Neural progenitor cell (in vitro differentiated cells): ENCODE results near the gene SUN1. TPM values are rescaled to one million over a fixed set of nuclear protein-coding genes. Genes with fewer than 3 reads are reported as not detected.
"Not testable (repeated sequence)": the region's sequence is repeated elsewhere in the genome, so short reads cannot be mapped to it uniquely, and the experiment has no call there.

Experiments used
- DNase-seq: peaks from one replicate; pipeline ENCODE4 v3.0.0-alpha.2; 2016; ENCODE audit warnings: low spot score
- H2AFZ ChIP-seq: fragments of 200-600 bp; sonication (generic); replicated peaks from 2 replicates; pipeline ENCODE4 v1.6.1; 2016; ENCODE audit warnings: antibody characterized with exemption
- H3F3A ChIP-seq: fragments of 200-600 bp; sonication (generic); 2 replicates; pipeline ENCODE4 v1.6.1; 2016; ENCODE audit warnings: antibody characterized with exemption, low read depth
- H3K27ac ChIP-seq: fragments of 200-600 bp; sonication (generic); 2 replicates; pipeline ENCODE4 v1.5.1; 2016; ENCODE audit warnings: mild to moderate bottlenecking
- H3K27me3 ChIP-seq: fragments of 200-600 bp; sonication (generic); 2 replicates; pipeline ENCODE4 v1.6.1; 2016; ENCODE audit warnings: mild to moderate bottlenecking, moderate library complexity
- H3K36me3 ChIP-seq: fragments of 200-600 bp; sonication (generic); 2 replicates; pipeline ENCODE4 v1.5.1; 2016
- H3K4me1 ChIP-seq: fragments of 200-600 bp; sonication (generic); 2 replicates; pipeline ENCODE4 v1.6.1; 2016; ENCODE audit warnings: mixed run types
- H3K4me2 ChIP-seq: fragments of 200-600 bp; sonication (generic); 2 replicates; pipeline ENCODE4 v1.6.1; 2016
- H3K4me3 ChIP-seq: fragments of 200-600 bp; sonication (generic); 2 replicates; pipeline ENCODE4 v1.5.1; 2016
- H3K79me2 ChIP-seq: fragments of 200-600 bp; sonication (generic); 2 replicates; pipeline ENCODE4 v1.6.1; 2016; ENCODE audit warnings: low read depth
- H3K9ac ChIP-seq: fragments of 200-600 bp; sonication (generic); 2 replicates; pipeline ENCODE4 v1.6.1; 2016
- H3K9me3 ChIP-seq: fragments of 200-600 bp; sonication (generic); 2 replicates; pipeline ENCODE4 v1.5.1; 2016; ENCODE audit warnings: low read depth
- H4K20me1 ChIP-seq: fragments of 200-600 bp; sonication (generic); 2 replicates; pipeline ENCODE4 v1.6.1; 2016; ENCODE audit warnings: low read depth
- H3K27ac Mint-ChIP-seq: 3 replicates; pipeline ENCODE4 v1.8.0; 2021; ENCODE audit warnings: mixed read lengths
- H3K27me3 Mint-ChIP-seq: 2 replicates; pipeline ENCODE4 v1.8.0; 2022; ENCODE audit warnings: low read depth, mild to moderate bottlenecking, inconsistent platforms, moderate library complexity, mixed read lengths; ENCODE audit not compliant: insufficient read depth
- H3K36me3 Mint-ChIP-seq: 3 replicates; pipeline ENCODE4 v1.8.0; 2021; ENCODE audit warnings: mixed read lengths
- H3K4me1 Mint-ChIP-seq: 3 replicates; pipeline ENCODE4 v1.8.0; 2021; ENCODE audit warnings: mixed read lengths
- H3K4me3 Mint-ChIP-seq: 3 replicates; pipeline ENCODE4 v1.8.0; 2021; ENCODE audit warnings: mild to moderate bottlenecking, moderate library complexity, mixed read lengths
- H3K9me3 Mint-ChIP-seq: 3 replicates; pipeline ENCODE4 v1.8.0; 2020; ENCODE audit warnings: mixed read lengths
- EZH2 ChIP-seq: fragments of 200-600 bp; sonication (generic); IDR thresholded peaks from 2 replicates; pipeline ENCODE4 v1.6.1; 2017; ENCODE audit warnings: antibody characterized with exemption, mild to moderate bottlenecking, moderate library complexity
- EZH2phosphoT487 ChIP-seq: fragments of 200-600 bp; sonication (generic); IDR thresholded peaks from 2 replicates; pipeline ENCODE4 v1.6.1; 2017; ENCODE audit warnings: antibody characterized with exemption
- total RNA-seq: library from RNA; depleted of rRNA; stranded (reverse); fragments of >200 nt; gene quantifications from 2 replicates; pipeline ENCODE4 v1.2.3, GENCODE V29; 2015; ENCODE audit warnings: low replicate concordance
- TF ChIP-seq, protein P1 (sequence below): fragments of 200-600 bp; sonication (generic); IDR thresholded peaks from 2 replicates; pipeline ENCODE4 v1.5.1; 2017; ENCODE audit warnings: antibody characterized with exemption, mild to moderate bottlenecking

The SUN1 gene
- total RNA-seq, 1 donor from 2014 or later = 104 TPM

DNA sequence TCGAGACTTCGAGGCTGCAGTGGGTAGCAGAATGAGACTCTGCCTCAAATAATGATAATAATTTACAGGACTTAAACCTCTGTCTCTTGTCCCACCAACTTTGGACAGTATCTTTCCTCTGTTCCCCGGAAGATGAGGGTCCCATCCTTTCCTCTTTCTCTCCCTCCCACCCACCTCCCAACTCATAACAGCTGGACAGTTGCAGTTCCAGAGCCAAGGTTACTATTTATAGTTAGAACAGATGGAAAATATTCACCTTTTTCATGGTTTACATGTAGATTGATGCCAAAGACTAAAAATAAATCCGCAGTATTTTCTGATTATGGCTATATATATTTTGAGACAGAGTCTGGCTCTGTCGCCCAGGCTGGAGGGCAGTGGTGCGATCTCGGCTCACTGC lies 31.6 kb upstream of the SUN1 start:
- Histone ChIP-seq H3K4me3 (no peak overlapping the region), H3K27me3 (no peaks in the 10 kb centered on the region), H3K4me2 (no peak overlapping the region), H4K20me1 (no peaks in the 10 kb centered on the region), H2AFZ (no peak overlapping the region), H3K27ac (no peak overlapping the region), H3K36me3 (no peaks in the 10 kb centered on the region), H3K9me3 (no peaks in the 10 kb centered on the region), H3F3A (no peaks in the 10 kb centered on the region), H3K4me1 (peaks cover 3% of the 10 kb centered on the region), H3K9ac (no peak overlapping the region), H3K79me2 (no peaks in the 10 kb centered on the region)
- DNase-seq = no peak
- Mint-ChIP-seq H3K27me3 (no peaks in the 10 kb centered on the region), H3K4me1 (peaks cover 3% of the 10 kb centered on the region), H3K36me3 (peaks cover 5% of the 10 kb centered on the region), H3K4me3 (no peak overlapping the region), H3K9me3 (peaks cover 4% of the 10 kb centered on the region), H3K27ac (no peak overlapping the region)
- TF ChIP-seq EZH2 = no peak
- TF ChIP-seq EZH2phosphoT487 = no peak
- TF ChIP-seq, protein P1, sequence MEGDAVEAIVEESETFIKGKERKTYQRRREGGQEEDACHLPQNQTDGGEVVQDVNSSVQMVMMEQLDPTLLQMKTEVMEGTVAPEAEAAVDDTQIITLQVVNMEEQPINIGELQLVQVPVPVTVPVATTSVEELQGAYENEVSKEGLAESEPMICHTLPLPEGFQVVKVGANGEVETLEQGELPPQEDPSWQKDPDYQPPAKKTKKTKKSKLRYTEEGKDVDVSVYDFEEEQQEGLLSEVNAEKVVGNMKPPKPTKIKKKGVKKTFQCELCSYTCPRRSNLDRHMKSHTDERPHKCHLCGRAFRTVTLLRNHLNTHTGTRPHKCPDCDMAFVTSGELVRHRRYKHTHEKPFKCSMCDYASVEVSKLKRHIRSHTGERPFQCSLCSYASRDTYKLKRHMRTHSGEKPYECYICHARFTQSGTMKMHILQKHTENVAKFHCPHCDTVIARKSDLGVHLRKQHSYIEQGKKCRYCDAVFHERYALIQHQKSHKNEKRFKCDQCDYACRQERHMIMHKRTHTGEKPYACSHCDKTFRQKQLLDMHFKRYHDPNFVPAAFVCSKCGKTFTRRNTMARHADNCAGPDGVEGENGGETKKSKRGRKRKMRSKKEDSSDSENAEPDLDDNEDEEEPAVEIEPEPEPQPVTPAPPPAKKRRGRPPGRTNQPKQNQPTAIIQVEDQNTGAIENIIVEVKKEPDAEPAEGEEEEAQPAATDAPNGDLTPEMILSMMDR = no peak

DNA sequence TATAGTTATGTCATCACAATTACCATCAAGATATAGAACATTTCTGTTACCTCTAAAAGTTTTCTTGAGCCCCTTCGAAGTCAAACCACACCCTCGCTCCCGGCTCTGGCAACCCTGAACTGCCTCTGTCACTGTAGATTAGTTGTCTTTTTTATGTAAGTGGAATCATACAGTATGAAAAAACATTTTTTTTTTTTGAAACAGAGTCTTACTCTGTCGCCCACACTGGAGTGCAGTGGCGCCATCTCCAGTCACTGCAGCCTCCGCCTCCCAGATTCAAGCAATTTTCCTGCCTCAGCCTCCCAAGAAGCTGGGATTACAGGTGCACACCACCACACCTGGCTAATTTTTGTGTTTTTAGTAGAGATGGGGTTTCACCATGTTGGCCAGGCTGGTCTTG lies 30.9 kb upstream of the SUN1 start:
- H3K36me3 ChIP-seq, H3K9ac ChIP-seq, H3K4me1 ChIP-seq, H3K9me3 ChIP-seq, DNase-seq, H3K27ac ChIP-seq, H3K27me3 ChIP-seq, H3K4me3 ChIP-seq, H2AFZ ChIP-seq, H3K79me2 ChIP-seq, H3K36me3 Mint-ChIP-seq, H3K27ac Mint-ChIP-seq, H3K4me3 Mint-ChIP-seq, H3K4me2 ChIP-seq, H4K20me1 ChIP-seq, H3K4me1 Mint-ChIP-seq, H3K9me3 Mint-ChIP-seq, H3K27me3 Mint-ChIP-seq, H3F3A ChIP-seq: not testable (repeated sequence)

DNA sequence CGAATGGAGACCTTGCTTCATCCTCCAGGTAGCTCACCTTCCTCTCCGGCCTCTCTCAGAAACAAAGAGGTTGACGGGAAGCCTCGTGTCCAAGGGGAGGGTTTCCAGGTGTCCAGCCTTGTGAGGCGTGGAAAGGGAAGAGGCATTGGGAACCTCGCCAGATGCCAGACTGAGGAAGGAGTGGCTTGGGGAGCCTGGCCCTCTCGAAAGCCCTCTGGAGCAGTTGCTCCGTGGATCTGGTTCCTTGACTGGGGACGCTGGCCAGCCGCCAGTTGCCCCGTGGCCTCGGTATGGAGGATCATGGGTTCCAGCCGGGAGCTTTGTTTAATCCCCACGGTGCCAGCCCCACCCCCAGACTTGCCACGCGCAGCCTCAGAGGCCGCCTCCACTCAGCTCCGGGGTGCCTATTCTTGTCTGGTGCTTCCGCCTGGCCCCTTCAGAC lies 30.3 kb upstream of the SUN1 start:
- no peak overlapping the region for H3K4me3 ChIP-seq
- H3K4me2 ChIP-seq = no peak overlapping the region
- Mint-ChIP-seq H3K36me3 (peaks cover 5% of the 10 kb centered on the region), H3K27me3 (no peaks in the 10 kb centered on the region), H3K4me3 (no peak overlapping the region), H3K9me3 (peaks cover 4% of the 10 kb centered on the region), H3K27ac (peak overlapping the region; percentile 17), H3K4me1 (peaks cover 3% of the 10 kb centered on the region)
- H2AFZ ChIP-seq = peak overlapping the region; percentile 42
- no peak overlapping the region for H3K27ac ChIP-seq
- peaks cover 3% of the 10 kb centered on the region for H3K4me1 ChIP-seq
- no peak for DNase-seq
- no peak overlapping the region for H3K9ac ChIP-seq
- H3K79me2 ChIP-seq = no peaks in the 10 kb centered on the region
- H3K9me3 ChIP-seq = no peaks in the 10 kb centered on the region
- H4K20me1 ChIP-seq = no peaks in the 10 kb centered on the region
- TF ChIP-seq EZH2 (no peak), EZH2phosphoT487 (no peak)
- TF ChIP-seq, protein P1 = no peak
- no peaks in the 10 kb centered on the region for H3K36me3 ChIP-seq
- H3F3A ChIP-seq = no peaks in the 10 kb centered on the region
- H3K27me3 ChIP-seq = no peaks in the 10 kb centered on the region

DNA sequence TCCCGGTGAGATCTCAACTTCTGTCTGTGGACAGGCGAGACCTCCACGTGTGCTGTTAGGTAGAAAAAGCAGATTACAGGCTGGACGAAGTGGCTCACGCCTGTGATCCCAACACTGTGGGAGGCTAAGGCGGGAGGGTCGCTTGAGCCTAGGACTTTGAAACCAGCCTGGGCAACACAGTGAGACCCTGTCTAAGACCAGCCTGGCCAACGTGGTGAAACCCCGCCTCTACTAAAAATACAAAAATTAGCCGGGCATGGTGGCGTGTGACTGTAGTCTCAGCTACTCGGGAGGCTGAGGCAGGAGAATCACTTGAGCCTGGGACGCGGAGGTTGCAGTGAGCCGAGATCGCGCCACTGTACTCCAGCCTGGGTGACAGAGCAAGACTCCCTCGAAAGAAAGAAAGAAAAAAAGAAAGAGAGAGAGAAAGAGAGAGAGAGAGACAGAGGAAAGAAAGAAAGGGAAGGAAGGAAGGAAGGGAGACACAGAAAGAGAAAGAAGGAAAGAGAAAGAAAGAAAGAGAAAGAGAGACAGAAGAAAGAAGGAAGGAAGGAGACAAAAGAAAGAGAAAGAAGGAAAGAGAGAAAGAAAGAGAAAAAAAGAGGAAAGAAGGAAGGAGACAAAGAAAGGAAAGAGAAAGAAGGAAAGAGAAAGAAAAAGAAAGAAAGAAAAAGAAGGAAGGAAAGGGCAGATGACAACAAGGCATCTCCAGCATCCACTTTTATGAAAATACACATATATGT lies 29.6 kb upstream of the SUN1 start:
- Mint-ChIP-seq H3K9me3 (peaks cover 5% of the 10 kb centered on the region), H3K36me3 (peaks cover 5% of the 10 kb centered on the region), H3K4me3 (peak overlapping the region; percentile 15), H3K27ac (peak overlapping the region; percentile 17), H3K4me1 (peaks cover 3% of the 10 kb centered on the region), H3K27me3 (no peaks in the 10 kb centered on the region)
- H3K27me3 ChIP-seq = no peaks in the 10 kb centered on the region
- H3K4me2 ChIP-seq = no peak overlapping the region
- no peak overlapping the region for H3K4me3 ChIP-seq
- no peaks in the 10 kb centered on the region for H3K79me2 ChIP-seq
- no peak for DNase-seq
- TF ChIP-seq, protein P1 = no peak
- no peak for TF ChIP-seq EZH2
- TF ChIP-seq EZH2phosphoT487 = no peak
- H3K9me3 ChIP-seq = no peaks in the 10 kb centered on the region
- no peak overlapping the region for H3K9ac ChIP-seq
- no peak overlapping the region for H3K27ac ChIP-seq
- no peaks in the 10 kb centered on the region for H3F3A ChIP-seq
- no peaks in the 10 kb centered on the region for H4K20me1 ChIP-seq
- H3K4me1 ChIP-seq = peaks cover 3% of the 10 kb centered on the region
- H3K36me3 ChIP-seq = no peaks in the 10 kb centered on the region
- H2AFZ ChIP-seq = no peak overlapping the region
